ENCODE measurements around the gene CNTN4. TPM values are rescaled to one million over a fixed set of nuclear protein-coding genes. Genes with fewer than 3 reads are reported as not detected.

CNTN4 gene
- total RNA-seq, 1 experiment from 2014 or later = 5.7 TPM

DNA sequence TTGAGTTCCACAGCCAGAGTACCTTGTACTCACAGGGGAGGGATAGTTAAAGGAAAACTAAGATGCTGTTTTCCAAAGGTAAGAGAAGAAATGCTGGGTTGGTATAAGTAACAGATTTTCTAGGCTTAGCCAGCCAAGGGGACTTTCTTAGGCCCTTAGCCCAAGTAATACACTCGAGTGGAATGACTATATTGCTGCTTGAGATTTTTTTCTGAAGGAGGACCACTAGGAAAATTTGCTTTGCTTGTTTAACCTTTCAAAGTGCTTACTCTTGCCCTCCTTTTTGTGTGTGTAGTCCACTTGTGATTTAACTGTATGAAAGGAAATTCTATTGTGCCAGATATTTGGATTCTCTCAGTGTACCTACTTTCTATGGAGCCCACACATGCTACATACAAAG lies 961.0 kb downstream of the CNTN4 start:
- Histone ChIP-seq H3K4me1 (ENCODE audit: insufficient read depth, low read length, poor library complexity, severe bottlenecking) (no peaks in the 10 kb centered on the region), H3K9me3 (ENCODE audit: low read depth, low read length, poor library complexity, severe bottlenecking) (no peaks in the 10 kb centered on the region), H3K4me3 (ENCODE audit: low read depth, low read length, poor library complexity, severe bottlenecking) (no peak overlapping the region), H3K27me3 (replicated peaks; ENCODE audit: insufficient read depth, low read depth, low read length, poor library complexity) (no peaks in the 10 kb centered on the region), H3K36me3 (ENCODE audit: insufficient read depth, low read length, poor library complexity, severe bottlenecking) (no peaks in the 10 kb centered on the region), H3K27ac (ENCODE audit: low read depth, low read length, poor library complexity, severe bottlenecking) (no peak overlapping the region)
- intact Hi-C loops (cut with micrococcal nuclease; ENCODE audit: unreplicated experiment) = no loop called here
- CTCF ChIA-PET = no interaction called here
- no peak for DNase-seq (ENCODE audit: low spot score)
- POLR2A ChIA-PET (ENCODE audit: low non-redundant PET) = no interaction called here
- no peak for TF ChIP-seq EZH2 (IDR thresholded peaks at IDR 0.05; ENCODE audit: borderline replicate concordance, low read depth, low read length, poor library complexity, severe bottlenecking)
- TF ChIP-seq, protein P1, sequence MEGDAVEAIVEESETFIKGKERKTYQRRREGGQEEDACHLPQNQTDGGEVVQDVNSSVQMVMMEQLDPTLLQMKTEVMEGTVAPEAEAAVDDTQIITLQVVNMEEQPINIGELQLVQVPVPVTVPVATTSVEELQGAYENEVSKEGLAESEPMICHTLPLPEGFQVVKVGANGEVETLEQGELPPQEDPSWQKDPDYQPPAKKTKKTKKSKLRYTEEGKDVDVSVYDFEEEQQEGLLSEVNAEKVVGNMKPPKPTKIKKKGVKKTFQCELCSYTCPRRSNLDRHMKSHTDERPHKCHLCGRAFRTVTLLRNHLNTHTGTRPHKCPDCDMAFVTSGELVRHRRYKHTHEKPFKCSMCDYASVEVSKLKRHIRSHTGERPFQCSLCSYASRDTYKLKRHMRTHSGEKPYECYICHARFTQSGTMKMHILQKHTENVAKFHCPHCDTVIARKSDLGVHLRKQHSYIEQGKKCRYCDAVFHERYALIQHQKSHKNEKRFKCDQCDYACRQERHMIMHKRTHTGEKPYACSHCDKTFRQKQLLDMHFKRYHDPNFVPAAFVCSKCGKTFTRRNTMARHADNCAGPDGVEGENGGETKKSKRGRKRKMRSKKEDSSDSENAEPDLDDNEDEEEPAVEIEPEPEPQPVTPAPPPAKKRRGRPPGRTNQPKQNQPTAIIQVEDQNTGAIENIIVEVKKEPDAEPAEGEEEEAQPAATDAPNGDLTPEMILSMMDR (conservative IDR thresholded peaks at IDR 0.05; ENCODE audit: low read depth, low read length) = no peak
- no TSS peak for BruUV-seq (replicated peaks)

DNA sequence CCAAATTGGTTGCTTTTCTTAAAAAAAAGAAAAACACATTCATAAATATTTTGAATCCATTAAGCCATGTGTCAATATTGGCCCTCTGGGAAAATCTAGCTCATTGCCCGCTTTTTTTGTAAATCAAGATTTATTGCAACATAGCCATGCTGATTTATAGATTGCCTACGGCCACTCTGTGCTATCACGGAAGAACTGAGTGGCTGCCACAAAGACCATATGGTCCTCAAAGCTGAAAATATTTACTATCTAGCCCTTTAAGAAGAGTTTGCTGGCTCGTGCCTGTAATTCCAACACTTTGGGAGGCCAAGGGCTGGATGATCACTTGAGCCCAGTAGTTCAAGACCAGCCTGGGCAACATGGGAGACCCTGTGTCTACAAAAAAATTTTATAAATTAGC lies 965.6 kb downstream of the CNTN4 start:
- ChIA-PET CTCF (no interaction called here), POLR2A (ENCODE audit: low non-redundant PET) (no interaction called here)
- no peaks in the 10 kb centered on the region for H3K27me3 ChIP-seq (replicated peaks; ENCODE audit: insufficient read depth, low read depth, low read length, poor library complexity)
- H3K9me3 ChIP-seq (ENCODE audit: low read depth, low read length, poor library complexity, severe bottlenecking) = no peaks in the 10 kb centered on the region
- DNase-seq (ENCODE audit: low spot score) = no peak
- intact Hi-C loops (cut with micrococcal nuclease; ENCODE audit: unreplicated experiment) = no loop called here
- BruUV-seq (replicated peaks) = no TSS peak
- no peak overlapping the region for H3K27ac ChIP-seq (ENCODE audit: low read depth, low read length, poor library complexity, severe bottlenecking)
- no peak for TF ChIP-seq EZH2 (IDR thresholded peaks at IDR 0.05; ENCODE audit: borderline replicate concordance, low read depth, low read length, poor library complexity, severe bottlenecking)
- TF ChIP-seq, protein P1 (conservative IDR thresholded peaks at IDR 0.05; ENCODE audit: low read depth, low read length) = no peak
- H3K4me1 ChIP-seq (ENCODE audit: insufficient read depth, low read length, poor library complexity, severe bottlenecking) = no peaks in the 10 kb centered on the region
- H3K4me3 ChIP-seq (ENCODE audit: low read depth, low read length, poor library complexity, severe bottlenecking) = no peak overlapping the region
- H3K36me3 ChIP-seq (ENCODE audit: insufficient read depth, low read length, poor library complexity, severe bottlenecking) = no peaks in the 10 kb centered on the region

DNA sequence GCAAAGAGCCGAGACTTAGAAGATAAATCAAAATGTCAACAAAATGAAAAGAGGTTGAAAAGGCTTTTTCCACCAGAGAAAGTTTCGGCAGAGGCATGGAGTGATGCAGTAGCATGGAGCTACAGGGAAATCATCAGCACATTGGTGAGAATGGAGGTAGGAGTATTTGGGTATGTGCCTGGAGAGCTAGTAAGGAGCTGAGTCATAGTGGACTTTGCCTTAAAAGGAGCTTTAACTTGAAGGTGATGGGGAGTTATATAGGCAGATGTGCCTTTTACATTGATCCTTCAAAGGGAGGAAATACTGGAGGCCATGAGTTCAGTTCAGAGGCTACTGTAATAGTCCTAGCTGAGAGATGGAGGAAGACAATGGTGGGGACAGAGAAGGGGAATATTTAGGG lies 967.2 kb downstream of the CNTN4 start:
- H3K4me1 ChIP-seq (ENCODE audit: insufficient read depth, low read length, poor library complexity, severe bottlenecking) = no peaks in the 10 kb centered on the region
- BruUV-seq (replicated peaks) = no TSS peak
- no peaks in the 10 kb centered on the region for H3K27me3 ChIP-seq (replicated peaks; ENCODE audit: insufficient read depth, low read depth, low read length, poor library complexity)
- ChIA-PET CTCF (no interaction called here), POLR2A (ENCODE audit: low non-redundant PET) (no interaction called here)
- H3K9me3 ChIP-seq (ENCODE audit: low read depth, low read length, poor library complexity, severe bottlenecking) = no peaks in the 10 kb centered on the region
- TF ChIP-seq, protein P1 (conservative IDR thresholded peaks at IDR 0.05; ENCODE audit: low read depth, low read length) = no peak
- no peak for TF ChIP-seq EZH2 (IDR thresholded peaks at IDR 0.05; ENCODE audit: borderline replicate concordance, low read depth, low read length, poor library complexity, severe bottlenecking)
- intact Hi-C loops (cut with micrococcal nuclease; ENCODE audit: unreplicated experiment) = no loop called here
- DNase-seq (ENCODE audit: low spot score) = no peak
- H3K4me3 ChIP-seq (ENCODE audit: low read depth, low read length, poor library complexity, severe bottlenecking) = no peak overlapping the region
- H3K36me3 ChIP-seq (ENCODE audit: insufficient read depth, low read length, poor library complexity, severe bottlenecking) = no peaks in the 10 kb centered on the region
- H3K27ac ChIP-seq (ENCODE audit: low read depth, low read length, poor library complexity, severe bottlenecking) = no peak overlapping the region

Data from A673 (cell line).